Neural crest cell (in vitro differentiated cells): Measurements from ENCODE around the gene TTLL11. TPM values are rescaled to one million over a fixed set of nuclear protein-coding genes. Genes with fewer than 3 reads are reported as not detected.

Experiments
- DNase-seq: peaks from one replicate; pipeline ENCODE4 v3.0.0; 2021; ENCODE audit warnings: low read depth, mixed read lengths, low spot score
- H3K27ac Mint-ChIP-seq: one replicate; pipeline ENCODE4 v1.8.0; 2021; ENCODE audit warnings: mild to moderate bottlenecking, mixed read lengths; ENCODE audit not compliant: unreplicated experiment
- H3K27me3 Mint-ChIP-seq: 2 replicates; pipeline ENCODE4 v1.8.0; 2021; ENCODE audit warnings: low read depth, mild to moderate bottlenecking, mixed read lengths
- H3K36me3 Mint-ChIP-seq: 2 replicates; pipeline ENCODE4 v1.8.0; 2021; ENCODE audit warnings: low read depth, mild to moderate bottlenecking, mixed read lengths
- H3K4me1 Mint-ChIP-seq: 2 replicates; pipeline ENCODE4 v1.8.0; 2021; ENCODE audit warnings: mixed read lengths
- H3K4me3 Mint-ChIP-seq: one replicate; pipeline ENCODE4 v1.8.0; 2021; ENCODE audit warnings: mild to moderate bottlenecking, mixed read lengths
- H3K9me3 Mint-ChIP-seq: 2 replicates; pipeline ENCODE4 v1.8.0; 2021; ENCODE audit warnings: mixed read lengths
- total RNA-seq: library from RNA; stranded (reverse); gene quantifications from 2 replicates; pipeline ENCODE4 v1.2.1, GENCODE V29; 2021
- TF ChIP-seq, protein P1 (sequence below): fragments of 200-600 bp; sonication (generic); conservative IDR thresholded peaks from 2 replicates; pipeline ENCODE4 v1.5.0; 2021; ENCODE audit warnings: antibody characterized with exemption, mild to moderate bottlenecking

The TTLL11 gene
- total RNA-seq, 1 donor from 2014 or later = 9.1 TPM

DNA sequence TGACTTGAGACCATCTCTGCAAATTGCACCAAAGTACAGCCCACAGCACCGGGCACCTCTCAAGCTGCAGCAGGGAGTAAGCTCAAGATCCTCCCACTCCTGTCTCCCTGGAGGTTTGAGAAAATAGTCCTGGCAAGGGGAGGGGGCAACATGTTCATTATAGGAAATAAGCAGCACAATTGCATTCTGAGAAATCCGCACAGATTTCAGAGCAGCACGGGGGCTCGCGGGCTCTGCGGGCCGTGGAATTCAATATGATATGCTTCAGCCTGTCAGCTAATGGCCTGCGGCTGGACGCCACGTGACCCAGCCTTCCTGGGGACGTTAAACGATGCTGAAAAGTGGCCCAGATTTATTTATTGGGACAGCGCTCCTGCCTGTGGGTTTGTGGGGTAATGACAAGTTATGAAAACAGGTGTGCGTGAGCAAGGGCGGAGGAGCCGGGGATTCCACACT is 285.3 kb downstream of the TTLL11 start:
- H3K36me3 Mint-ChIP-seq = peaks cover 3% of the 10 kb centered on the region
- peaks cover 3% of the 10 kb centered on the region for H3K27me3 Mint-ChIP-seq
- peaks cover 10% of the 10 kb centered on the region for H3K9me3 Mint-ChIP-seq
- DNase-seq = no peak
- no peak overlapping the region for H3K4me3 Mint-ChIP-seq
- peaks cover 3% of the 10 kb centered on the region for H3K4me1 Mint-ChIP-seq
- no peak overlapping the region for H3K27ac Mint-ChIP-seq
- TF ChIP-seq, protein P1, sequence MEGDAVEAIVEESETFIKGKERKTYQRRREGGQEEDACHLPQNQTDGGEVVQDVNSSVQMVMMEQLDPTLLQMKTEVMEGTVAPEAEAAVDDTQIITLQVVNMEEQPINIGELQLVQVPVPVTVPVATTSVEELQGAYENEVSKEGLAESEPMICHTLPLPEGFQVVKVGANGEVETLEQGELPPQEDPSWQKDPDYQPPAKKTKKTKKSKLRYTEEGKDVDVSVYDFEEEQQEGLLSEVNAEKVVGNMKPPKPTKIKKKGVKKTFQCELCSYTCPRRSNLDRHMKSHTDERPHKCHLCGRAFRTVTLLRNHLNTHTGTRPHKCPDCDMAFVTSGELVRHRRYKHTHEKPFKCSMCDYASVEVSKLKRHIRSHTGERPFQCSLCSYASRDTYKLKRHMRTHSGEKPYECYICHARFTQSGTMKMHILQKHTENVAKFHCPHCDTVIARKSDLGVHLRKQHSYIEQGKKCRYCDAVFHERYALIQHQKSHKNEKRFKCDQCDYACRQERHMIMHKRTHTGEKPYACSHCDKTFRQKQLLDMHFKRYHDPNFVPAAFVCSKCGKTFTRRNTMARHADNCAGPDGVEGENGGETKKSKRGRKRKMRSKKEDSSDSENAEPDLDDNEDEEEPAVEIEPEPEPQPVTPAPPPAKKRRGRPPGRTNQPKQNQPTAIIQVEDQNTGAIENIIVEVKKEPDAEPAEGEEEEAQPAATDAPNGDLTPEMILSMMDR = no peak

DNA sequence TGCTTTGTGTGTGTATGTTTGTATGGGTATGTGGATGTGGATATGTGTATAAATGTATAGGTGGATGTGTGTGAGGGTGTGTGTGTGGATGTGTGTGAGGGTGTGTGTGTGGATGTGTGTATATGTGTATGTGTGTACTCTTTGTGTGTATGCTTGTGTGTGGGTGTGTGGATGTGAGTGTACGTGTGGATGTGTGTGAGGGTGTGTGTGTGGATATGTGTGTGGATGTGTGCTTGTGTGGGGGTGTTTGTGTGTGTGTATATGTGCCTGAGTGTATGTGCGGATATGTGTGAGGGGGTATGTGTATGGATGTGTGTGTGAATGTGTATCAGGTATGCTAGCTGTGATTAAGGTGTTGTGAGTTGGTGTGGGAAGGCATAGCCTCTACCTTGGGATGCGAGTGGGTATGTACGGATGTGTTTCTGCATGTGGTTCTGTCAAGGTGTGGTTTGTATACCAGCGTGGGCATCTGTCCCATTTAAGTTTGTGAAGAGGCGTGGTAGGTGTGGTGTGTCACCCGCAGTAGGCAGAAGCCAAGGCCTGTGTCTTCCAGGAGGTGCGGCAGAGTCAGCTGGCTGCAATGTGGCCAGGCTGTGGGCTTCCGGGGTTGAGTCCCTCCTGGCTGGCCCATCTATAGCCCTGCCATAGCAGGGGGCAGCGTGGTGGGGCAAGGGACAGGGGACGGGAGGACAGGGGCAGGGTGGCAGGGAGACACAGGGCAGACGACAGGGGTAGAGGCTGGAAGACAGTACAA is 285.9 kb downstream of the TTLL11 start:
- Mint-ChIP-seq H3K4me3 (no peak overlapping the region), H3K36me3 (peaks cover 3% of the 10 kb centered on the region), H3K27ac (no peak overlapping the region), H3K4me1 (no peaks in the 10 kb centered on the region), H3K27me3 (peaks cover 3% of the 10 kb centered on the region), H3K9me3 (peaks cover 10% of the 10 kb centered on the region)
- DNase-seq = no peak
- TF ChIP-seq, protein P1 = no peak

DNA sequence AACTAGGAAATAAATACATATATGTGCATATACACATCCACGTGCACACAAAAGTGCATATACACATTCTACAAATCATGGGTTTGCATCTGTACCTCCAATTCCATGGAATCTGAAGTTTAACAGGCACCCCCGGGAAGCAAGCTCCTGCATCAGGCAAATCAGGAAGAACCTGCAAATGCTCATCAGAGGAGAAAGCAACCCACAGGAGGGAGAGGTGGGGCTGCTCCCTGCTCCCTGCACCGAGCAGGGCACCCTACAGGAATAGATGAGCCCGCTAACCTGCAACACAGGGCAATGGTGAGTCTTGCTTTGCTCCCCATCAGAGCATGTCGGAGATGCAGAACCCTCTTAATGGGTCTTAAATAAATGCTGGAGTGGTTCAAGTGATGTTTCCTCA is 290.4 kb downstream of the TTLL11 start:
- no peak overlapping the region for H3K4me3 Mint-ChIP-seq
- peaks cover 10% of the 10 kb centered on the region for H3K9me3 Mint-ChIP-seq
- no peak overlapping the region for H3K27ac Mint-ChIP-seq
- H3K27me3 Mint-ChIP-seq = peaks cover 8% of the 10 kb centered on the region
- H3K4me1 Mint-ChIP-seq = no peaks in the 10 kb centered on the region
- TF ChIP-seq, protein P1 = no peak
- peaks cover 3% of the 10 kb centered on the region for H3K36me3 Mint-ChIP-seq
- DNase-seq = no peak

DNA sequence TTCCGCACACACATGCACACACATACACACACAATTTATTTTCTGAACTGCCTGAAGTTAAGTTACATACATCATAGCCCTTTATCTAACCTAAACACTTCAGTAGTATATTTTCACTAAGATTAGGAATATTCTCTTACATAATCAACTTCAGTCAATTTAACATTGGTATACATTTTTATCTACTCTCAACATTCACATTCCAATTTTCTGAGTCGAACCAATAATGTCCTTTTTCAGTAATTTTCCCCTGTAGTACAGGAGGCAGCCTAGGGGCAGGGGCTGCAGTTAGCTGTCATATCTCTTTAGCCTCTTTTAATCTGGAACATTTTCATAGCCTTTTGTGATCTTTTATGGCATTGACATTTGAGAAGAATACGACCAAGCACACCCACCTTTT is 291.5 kb downstream of the TTLL11 start:
- H3K4me1 Mint-ChIP-seq = no peaks in the 10 kb centered on the region
- H3K27me3 Mint-ChIP-seq = peaks cover 8% of the 10 kb centered on the region
- H3K27ac Mint-ChIP-seq = no peak overlapping the region
- peaks cover 10% of the 10 kb centered on the region for H3K9me3 Mint-ChIP-seq
- DNase-seq = no peak
- no peak overlapping the region for H3K4me3 Mint-ChIP-seq
- TF ChIP-seq, protein P1 = no peak
- H3K36me3 Mint-ChIP-seq = peaks cover 3% of the 10 kb centered on the region

DNA sequence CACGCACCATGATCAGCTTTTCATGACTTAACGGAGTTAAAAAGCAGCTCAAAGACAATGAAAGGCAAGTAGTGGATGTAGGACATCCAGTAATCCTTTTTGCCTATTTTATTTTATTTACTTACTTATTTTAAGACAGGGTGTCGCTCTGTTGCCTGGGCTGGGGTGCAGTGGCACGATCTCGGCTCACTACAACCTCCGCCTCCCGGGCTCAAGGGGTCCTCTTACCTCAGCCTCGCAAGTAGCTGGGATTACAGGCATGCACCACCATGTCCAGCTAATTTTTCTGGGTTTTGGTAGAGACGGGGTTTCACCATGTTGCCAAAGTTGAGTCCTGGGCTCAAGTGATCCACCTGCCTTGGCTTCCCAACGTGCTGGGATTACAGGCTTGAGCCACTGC is 292.7 kb downstream of the TTLL11 start:
- H3K27me3 Mint-ChIP-seq = peaks cover 8% of the 10 kb centered on the region
- peaks cover 3% of the 10 kb centered on the region for H3K36me3 Mint-ChIP-seq
- no peaks in the 10 kb centered on the region for H3K4me1 Mint-ChIP-seq
- no peak for DNase-seq
- no peak overlapping the region for H3K4me3 Mint-ChIP-seq
- no peak overlapping the region for H3K27ac Mint-ChIP-seq
- TF ChIP-seq, protein P1 = no peak
- H3K9me3 Mint-ChIP-seq = peaks cover 10% of the 10 kb centered on the region
